A549 (cell line): Measurements from ENCODE around the gene CNTN4.

Experiments used
- MAFK ChIP-seq: fragments of 450-650 bp; IDR thresholded peaks from 2 replicates; pipeline ENCODE4 v1.6.1; 2014; ENCODE audit not compliant: partially characterized antibody
- PHF8 ChIP-seq: fragments of 200-600 bp; sonication (generic); IDR thresholded peaks from 2 replicates; pipeline ENCODE4 v1.6.1; 2016; ENCODE audit warnings: low read depth, mild to moderate bottlenecking, antibody characterized with exemption, moderate library complexity, borderline replicate concordance
- POLR2A ChIP-seq: IDR thresholded peaks from 2 replicates; pipeline ENCODE4 v1.6.1; 2012; ENCODE audit warnings: mild to moderate bottlenecking, low read length
- SMC3 ChIP-seq: fragments of >200 bp; sonication (Bioruptor Twin); formaldehyde crosslinking; IDR thresholded peaks from 3 replicates; pipeline ENCODE4 v1.6.1; 2018; ENCODE audit warnings: inconsistent platforms
- TF ChIP-seq, protein P1 (sequence below): fragments of >200 bp; sonication (Bioruptor Twin); formaldehyde crosslinking; IDR thresholded peaks from 3 replicates; pipeline ENCODE4 v1.5.1; 2016
- TF ChIP-seq, protein P2 (sequence below): fragments of 150-350 bp; IDR thresholded peaks from 2 replicates; pipeline ENCODE4 v1.6.1; 2014; ENCODE audit warnings: low read depth, mild to moderate bottlenecking, low read length

DNA sequence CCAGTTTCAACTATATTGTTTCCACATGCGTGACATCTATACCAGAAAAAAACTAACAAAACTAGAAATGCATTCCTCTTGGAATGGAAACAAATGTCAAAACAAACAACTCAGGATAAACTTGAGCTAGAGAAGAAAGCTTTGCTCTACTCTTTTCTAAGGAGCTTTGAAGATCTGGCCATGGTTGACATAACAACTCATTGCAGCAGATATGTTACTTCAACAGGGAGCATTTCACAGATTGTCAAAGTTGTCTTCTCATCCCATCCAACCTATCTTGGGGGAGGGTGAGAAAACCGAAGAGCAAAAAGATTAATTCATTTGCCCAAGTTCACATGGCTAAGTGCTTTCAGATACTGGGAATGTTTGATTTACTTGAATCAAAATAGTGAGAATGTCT is 484.4 kb downstream of the CNTN4 start:
- TF ChIP-seq PHF8 (no peak), SMC3 (no peak), POLR2A (no peak), MAFK (no peak)
- TF ChIP-seq, protein P1, sequence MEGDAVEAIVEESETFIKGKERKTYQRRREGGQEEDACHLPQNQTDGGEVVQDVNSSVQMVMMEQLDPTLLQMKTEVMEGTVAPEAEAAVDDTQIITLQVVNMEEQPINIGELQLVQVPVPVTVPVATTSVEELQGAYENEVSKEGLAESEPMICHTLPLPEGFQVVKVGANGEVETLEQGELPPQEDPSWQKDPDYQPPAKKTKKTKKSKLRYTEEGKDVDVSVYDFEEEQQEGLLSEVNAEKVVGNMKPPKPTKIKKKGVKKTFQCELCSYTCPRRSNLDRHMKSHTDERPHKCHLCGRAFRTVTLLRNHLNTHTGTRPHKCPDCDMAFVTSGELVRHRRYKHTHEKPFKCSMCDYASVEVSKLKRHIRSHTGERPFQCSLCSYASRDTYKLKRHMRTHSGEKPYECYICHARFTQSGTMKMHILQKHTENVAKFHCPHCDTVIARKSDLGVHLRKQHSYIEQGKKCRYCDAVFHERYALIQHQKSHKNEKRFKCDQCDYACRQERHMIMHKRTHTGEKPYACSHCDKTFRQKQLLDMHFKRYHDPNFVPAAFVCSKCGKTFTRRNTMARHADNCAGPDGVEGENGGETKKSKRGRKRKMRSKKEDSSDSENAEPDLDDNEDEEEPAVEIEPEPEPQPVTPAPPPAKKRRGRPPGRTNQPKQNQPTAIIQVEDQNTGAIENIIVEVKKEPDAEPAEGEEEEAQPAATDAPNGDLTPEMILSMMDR, result no peak
- TF ChIP-seq, protein P2, sequence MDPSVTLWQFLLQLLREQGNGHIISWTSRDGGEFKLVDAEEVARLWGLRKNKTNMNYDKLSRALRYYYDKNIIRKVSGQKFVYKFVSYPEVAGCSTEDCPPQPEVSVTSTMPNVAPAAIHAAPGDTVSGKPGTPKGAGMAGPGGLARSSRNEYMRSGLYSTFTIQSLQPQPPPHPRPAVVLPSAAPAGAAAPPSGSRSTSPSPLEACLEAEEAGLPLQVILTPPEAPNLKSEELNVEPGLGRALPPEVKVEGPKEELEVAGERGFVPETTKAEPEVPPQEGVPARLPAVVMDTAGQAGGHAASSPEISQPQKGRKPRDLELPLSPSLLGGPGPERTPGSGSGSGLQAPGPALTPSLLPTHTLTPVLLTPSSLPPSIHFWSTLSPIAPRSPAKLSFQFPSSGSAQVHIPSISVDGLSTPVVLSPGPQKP, result no peak
